ENCODE measurements around the gene BLOC1S6.

GRCh38 chr15:45583731-45584639 is 3.2 kb upstream of the BLOC1S6 start:
- TF ChIP-seq CTCF (conservative IDR thresholded peaks at IDR 0.05; ENCODE audit: low read depth, low read length) (no peak), EZH2 (IDR thresholded peaks at IDR 0.05; ENCODE audit: low read length, unreplicated experiment) (no peak)

All from PC-3 (cell line).